Retinal pigment epithelial cell (primary cell): ENCODE results near the gene EXOC5.

Source experiments
- DNase-seq: peaks from one replicate; pipeline ENCODE4 v3.0.0-alpha.2; 2010; ENCODE audit warnings: low read depth
- H3K4me3 ChIP-seq: 2 replicates; pipeline ENCODE4 v1.5.1; 2011; ENCODE audit warnings: mild to moderate bottlenecking, low read length, control low read depth, moderate library complexity
- TF ChIP-seq, protein P1 (sequence below): conservative IDR thresholded peaks from 2 replicates; pipeline ENCODE4 v1.5.1; 2011; ENCODE audit warnings: low read depth, low read length, control low read depth, inconsistent platforms

Gene EXOC5, protein sequence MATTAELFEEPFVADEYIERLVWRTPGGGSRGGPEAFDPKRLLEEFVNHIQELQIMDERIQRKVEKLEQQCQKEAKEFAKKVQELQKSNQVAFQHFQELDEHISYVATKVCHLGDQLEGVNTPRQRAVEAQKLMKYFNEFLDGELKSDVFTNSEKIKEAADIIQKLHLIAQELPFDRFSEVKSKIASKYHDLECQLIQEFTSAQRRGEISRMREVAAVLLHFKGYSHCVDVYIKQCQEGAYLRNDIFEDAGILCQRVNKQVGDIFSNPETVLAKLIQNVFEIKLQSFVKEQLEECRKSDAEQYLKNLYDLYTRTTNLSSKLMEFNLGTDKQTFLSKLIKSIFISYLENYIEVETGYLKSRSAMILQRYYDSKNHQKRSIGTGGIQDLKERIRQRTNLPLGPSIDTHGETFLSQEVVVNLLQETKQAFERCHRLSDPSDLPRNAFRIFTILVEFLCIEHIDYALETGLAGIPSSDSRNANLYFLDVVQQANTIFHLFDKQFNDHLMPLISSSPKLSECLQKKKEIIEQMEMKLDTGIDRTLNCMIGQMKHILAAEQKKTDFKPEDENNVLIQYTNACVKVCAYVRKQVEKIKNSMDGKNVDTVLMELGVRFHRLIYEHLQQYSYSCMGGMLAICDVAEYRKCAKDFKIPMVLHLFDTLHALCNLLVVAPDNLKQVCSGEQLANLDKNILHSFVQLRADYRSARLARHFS

DNA sequence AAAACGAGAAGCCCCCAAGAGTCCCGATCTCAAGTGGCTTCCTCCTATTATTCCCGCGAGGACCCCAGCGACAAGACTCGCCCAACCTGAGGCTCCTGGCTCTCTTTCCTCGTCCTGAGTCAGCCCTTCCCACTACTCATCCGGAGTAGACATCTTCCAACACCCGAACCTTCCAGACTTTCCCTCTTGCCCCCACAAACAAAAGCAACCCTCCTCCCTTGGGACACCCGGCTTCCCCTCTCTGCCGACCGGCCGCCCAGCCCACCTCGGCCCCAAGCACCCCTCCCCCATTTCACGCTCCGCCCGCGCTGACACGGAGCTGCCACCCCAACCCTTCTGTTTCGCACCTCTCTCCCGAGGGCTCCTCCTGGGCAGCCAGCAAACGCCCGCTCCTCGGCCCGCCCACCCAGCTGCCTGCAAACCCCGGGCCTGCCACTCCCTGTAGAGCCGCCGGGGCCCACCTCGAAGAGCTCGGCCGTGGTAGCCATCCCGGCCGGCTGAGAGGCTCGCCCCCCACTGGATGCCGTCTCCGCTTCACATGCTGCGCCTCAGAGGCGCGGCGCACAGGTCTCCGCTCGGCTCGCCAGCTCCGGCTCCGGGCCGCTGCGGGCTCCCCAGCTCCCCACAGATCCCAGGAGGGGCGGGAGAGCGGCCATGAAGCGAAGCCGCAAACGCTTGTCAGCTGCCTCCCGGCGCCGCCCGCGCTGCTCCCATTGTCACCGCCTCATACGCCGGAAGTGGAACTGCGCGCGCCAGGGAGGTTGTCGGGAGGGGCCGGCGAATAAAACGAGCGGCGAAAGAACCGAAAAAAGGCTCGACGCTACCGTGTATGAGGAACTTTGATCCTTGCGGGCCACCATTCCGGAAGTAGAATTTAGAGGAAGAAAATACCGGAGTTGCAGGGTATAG, at the start of gene EXOC5, which contains the start of gene AP5M1:
EXOC5 (minus strand) TSS at position 745 of the 909 bp plus-strand sequence; CDS start at position 488, 257 bp downstream.
AP5M1 (plus strand) TSS at position 811 of the 909 bp plus-strand sequence. CDS start 344 bp downstream, outside the sequence.
- peak within 1 kb of the TSS; percentile 93 for H3K4me3 ChIP-seq
- TF ChIP-seq, protein P1, sequence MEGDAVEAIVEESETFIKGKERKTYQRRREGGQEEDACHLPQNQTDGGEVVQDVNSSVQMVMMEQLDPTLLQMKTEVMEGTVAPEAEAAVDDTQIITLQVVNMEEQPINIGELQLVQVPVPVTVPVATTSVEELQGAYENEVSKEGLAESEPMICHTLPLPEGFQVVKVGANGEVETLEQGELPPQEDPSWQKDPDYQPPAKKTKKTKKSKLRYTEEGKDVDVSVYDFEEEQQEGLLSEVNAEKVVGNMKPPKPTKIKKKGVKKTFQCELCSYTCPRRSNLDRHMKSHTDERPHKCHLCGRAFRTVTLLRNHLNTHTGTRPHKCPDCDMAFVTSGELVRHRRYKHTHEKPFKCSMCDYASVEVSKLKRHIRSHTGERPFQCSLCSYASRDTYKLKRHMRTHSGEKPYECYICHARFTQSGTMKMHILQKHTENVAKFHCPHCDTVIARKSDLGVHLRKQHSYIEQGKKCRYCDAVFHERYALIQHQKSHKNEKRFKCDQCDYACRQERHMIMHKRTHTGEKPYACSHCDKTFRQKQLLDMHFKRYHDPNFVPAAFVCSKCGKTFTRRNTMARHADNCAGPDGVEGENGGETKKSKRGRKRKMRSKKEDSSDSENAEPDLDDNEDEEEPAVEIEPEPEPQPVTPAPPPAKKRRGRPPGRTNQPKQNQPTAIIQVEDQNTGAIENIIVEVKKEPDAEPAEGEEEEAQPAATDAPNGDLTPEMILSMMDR, result no peak
- peak; percentile 72 for DNase-seq

DNA sequence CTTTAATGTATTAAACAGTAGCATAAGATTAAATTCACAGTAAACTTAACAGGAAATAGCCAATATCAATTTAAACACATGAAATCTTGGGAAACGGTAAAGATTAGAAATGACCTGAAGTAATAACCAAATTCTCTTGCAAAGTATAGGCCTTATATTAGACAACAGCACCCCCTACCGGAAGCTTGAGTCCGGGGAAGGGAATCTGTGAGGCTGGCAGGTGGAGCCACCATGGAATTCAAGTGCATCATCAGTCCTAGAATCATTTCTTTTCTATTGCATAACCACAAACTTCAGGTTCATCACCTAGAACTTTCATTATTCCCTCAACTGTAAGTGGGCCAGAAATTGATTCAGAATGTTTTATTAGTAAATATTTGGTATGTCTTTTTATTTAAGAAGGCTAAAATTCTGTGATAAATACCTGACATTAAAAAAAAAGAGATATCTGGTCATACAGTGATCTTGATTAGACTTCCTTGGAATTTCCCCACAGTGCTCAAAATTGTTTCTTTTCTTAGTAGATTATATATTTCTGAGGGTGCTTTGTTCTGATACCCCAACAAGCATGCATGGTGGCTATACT, 48.6 kb upstream of the EXOC5 start:
- peak; percentile 34 for DNase-seq
- H3K4me3 ChIP-seq, result no peak overlapping the region
- TF ChIP-seq, protein P1, result peak; percentile 88

DNA sequence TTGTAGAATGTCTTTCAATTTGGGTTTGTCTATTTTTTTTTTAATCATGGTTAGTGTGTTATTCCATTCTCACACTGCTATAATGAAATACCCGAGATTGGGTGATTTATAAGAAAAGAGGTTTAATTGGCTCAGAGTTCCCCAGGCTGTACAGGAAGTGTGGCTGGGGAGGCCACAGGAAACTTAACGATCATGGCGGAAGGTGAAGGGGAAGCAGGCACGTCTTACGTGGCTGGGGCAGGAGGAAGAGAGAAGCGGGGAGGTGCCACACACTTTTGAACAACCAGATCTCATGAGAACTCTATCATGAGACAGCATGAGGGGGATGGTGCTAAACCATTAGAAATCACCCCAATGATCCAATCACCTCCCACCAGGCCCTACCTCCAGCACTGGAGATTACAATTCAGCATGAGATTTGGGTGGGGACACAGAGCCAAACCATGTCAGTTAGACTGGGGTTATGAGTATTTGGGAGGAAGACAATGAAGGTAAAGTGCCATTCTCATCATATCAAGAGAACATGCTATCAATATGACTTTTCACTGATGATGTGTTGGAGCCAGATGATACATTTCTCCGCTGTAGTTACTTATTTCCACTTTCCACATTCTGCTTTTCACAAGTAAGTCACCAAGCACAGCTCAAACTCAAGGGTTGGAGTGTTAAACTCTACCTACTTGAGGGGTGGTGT, 45.8 kb upstream of the EXOC5 start:
- no peak for DNase-seq
- TF ChIP-seq, protein P1, result no peak
- no peak overlapping the region for H3K4me3 ChIP-seq

DNA sequence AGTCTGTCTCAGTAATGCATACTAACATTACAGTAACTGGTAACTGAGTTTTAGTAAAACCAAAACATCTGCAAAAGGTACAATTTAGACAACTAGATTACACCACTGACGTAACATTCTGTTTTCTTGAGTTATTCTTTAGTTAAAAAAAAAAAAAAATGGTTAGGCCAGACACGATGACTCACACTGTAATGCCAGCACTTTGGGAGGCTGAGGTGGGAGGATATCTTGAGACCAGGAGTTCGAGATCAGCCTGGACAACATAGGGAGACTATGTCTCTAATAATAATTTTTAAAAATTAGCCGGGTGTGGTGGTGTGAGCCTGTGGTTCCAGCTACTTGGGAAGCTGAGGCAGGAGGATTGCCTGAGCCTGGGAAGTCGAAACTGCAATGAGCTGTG, 34.2 kb upstream of the EXOC5 start:
- TF ChIP-seq, protein P1, result no peak
- H3K4me3 ChIP-seq, result no peak overlapping the region
- DNase-seq, result no peak

DNA sequence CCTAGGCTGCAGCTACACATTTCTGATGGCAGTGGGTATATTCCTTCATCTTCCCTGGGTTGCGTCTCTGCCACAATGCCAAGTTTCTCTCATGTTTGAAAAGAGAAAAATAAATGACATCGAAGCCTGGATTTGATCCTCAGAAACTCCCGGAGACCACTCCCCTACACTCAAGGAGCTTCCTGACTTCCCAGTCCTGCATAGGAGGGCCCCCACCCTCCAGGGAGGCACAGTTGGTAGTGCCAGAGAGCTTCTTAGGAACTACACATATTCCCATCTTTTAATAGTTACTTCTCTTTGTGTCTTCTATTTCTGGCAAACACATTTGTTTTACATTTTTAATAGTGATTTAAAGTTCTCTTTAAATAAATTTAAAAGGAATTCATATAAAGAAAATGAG, 30.8 kb upstream of the EXOC5 start:
- H3K4me3 ChIP-seq, result no peak overlapping the region
- TF ChIP-seq, protein P1, result no peak
- no peak for DNase-seq

DNA sequence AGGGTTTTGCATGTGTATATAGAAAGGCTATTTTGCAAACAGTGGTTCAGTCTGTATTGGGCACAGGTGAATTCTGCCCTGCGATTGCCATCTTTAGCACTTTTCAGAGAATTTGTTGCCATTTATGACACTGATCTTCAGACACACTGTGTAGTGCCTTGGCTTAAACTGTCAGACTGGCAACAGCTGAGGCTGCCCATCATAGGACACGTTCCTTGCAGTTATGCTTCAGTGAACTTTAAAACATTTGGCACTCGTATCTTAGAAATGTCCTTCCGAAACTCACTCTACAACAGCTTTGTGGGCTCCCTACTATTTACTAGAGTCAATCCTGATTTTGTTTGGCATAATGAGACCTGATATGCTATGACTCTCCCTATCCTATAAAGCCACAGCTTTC, 29.1 kb upstream of the EXOC5 start:
- no peak overlapping the region for H3K4me3 ChIP-seq
- no peak for DNase-seq
- TF ChIP-seq, protein P1, result no peak
